HG03064 (cell line): Measurements from ENCODE around the gene WASHC3.
"Not testable (repeated sequence)": the region's sequence is repeated elsewhere in the genome, so short reads cannot be mapped to it uniquely, and the experiment has no call there.

Experiments used
- ATAC-seq: cut with Tn5 transposase; IDR thresholded peaks from one replicate; pipeline ENCODE4 v1.9.1; 2021; ENCODE audit warnings: low read depth; ENCODE audit not compliant: unreplicated experiment

The WASHC3 gene

GRCh38 chr12:102061560-102062418 lies at the start of gene WASHC3:
Gene WASHC3 (minus strand): TSS chr12:102061991. CDS start chr12:102061962, 29 bp downstream.
- peak; percentile 91 for ATAC-seq

DNA sequence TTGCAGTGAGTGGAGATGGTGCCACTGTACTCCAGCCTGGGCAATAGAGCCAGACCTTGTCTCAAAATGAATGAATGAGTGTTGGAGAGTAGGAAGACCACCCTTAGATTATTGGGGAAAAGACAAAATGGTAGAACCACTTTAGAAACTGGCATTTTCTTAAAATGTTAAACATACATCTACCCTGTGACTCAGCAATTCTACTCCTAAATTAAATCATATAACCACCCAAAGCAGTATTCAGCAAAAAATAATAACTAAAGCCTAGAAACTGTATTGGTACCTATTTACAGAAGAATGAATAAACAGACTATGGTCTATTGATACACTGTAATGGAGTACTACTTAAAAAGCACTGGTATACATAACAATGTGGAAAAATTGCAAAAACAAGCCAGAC lies 49.0 kb upstream of the WASHC3 start:
- ATAC-seq, result no peak

GRCh38 chr12:102107970-102108369 lies 46.2 kb upstream of the WASHC3 start:
- ATAC-seq, result no peak

GRCh38 chr12:102106905-102107304 lies 45.1 kb upstream of the WASHC3 start:
- ATAC-seq, result no peak

GRCh38 chr12:102096855-102097254 lies 35.1 kb upstream of the WASHC3 start:
- no peak for ATAC-seq

- no peak for ATAC-seq
Observed at GRCh38 chr12:102095677-102096263, 34.0 kb upstream of the WASHC3 start.

DNA sequence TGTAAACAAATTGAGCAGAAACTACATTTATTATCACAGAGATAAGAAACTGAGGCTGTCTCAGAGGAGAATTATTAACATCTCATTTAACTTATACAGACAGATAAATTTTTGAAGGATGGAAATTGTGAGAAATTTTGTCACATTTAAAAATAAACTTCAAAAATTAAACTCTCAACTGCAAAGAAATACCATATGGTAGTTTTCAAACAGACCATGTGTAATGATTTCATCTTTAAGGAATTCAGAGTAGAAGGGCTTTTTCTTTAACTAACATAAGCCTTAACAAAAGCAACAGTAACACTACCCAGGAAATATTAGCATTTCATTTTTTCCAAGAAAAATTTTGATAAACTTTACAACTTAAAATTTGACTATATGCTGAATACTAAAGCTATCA lies 31.5 kb upstream of the WASHC3 start:
- no peak for ATAC-seq

GRCh38 chr12:102089228-102089835 lies 27.5 kb upstream of the WASHC3 start:
- not testable (repeated sequence) for ATAC-seq

GRCh38 chr12:102080842-102081241 lies 19.1 kb upstream of the WASHC3 start:
- ATAC-seq, result no peak

DNA sequence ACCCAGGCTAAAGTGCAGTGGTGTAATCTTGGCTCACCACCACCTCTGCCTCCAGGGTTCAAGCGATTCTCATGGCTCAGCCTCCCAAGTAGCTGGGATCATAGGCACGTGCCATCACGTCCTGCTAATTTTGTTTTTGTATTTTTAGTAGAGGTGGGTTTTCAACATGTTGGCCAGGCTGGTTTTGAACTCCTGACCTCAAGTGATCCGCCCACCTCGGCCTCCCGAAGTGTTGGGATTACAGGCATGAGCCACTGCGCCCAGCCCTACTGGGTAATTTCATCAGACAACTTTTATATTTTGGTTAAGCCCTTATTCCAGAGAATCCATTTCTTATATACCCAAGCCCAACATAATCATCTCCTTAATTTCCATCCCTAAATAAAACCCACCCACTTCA lies 10.3 kb upstream of the WASHC3 start:
- ATAC-seq, result not testable (repeated sequence)

GRCh38 chr12:102069707-102070106 lies 7.9 kb upstream of the WASHC3 start:
- ATAC-seq, result no peak

GRCh38 chr12:102067574-102068258 lies 5.9 kb upstream of the WASHC3 start:
- no peak for ATAC-seq

DNA sequence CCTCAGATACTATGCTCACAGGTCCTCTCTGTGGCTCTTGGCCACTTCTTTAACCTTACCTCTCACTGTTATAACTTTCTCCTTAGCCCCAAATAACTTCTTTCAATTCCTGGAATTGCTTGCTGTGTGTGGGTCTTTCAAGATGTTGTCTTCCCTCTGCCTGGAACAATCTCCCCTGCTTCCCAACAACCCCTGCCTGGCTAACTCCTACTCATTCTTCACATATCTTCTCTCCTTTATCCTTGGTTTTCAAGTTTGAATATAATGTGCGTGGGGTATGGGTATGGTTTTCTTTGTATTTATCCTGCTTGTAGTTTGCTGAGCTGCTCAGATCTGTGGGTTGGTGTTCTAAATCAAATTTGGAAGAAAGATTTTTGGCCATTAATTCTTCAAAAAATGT lies 2.7 kb upstream of the WASHC3 start:
- no peak for ATAC-seq

DNA sequence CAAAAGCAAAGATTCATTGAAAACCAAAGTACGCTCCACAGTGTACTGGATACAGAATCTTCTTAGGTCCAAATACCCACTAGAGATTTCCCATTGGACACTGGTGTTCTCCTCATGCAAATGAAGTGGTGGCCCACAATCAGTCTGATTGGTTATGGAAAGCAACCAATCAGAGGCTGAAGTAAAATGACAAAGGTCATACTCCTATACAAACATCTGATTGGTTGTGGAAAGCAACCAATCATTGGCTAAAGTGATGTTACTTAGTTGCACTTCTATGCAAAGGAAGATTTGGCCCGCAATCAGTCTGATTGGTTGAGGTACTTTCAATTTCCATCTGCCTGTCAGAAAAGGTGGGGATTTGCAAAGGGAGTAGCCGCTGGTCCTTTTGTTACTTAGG lies 1.3 kb upstream of the WASHC3 start:
- ATAC-seq, result no peak

- ATAC-seq, result no peak
Observed at GRCh38 chr12:102062419-102062806, 622 bp upstream of the WASHC3 start.

DNA sequence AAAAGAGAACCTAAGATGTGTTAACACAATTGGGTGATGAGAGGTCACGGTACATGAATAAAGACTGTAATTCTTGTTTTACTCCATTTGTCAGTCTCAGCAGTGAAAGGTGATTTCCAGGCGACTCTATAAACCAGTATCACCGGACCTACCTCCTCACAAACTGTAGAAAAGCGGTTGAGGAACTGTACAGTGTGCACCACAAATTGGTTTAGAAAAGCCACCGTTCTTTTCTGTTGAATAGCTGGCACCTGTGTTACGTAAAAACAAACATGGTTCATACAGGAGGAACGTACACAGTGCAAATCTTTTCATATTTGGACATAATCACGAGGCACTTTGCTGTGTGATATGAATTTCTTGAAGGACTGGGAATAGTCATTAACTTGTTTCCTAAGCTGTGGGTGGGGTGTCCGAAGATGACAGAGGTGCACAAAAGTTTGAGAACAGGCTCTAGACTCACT lies 663 bp downstream of the WASHC3 start:
- peak; percentile 29 for ATAC-seq

- no peak for ATAC-seq
Observed at GRCh38 chr12:102059343-102059742, 2.4 kb downstream of the WASHC3 start.

DNA sequence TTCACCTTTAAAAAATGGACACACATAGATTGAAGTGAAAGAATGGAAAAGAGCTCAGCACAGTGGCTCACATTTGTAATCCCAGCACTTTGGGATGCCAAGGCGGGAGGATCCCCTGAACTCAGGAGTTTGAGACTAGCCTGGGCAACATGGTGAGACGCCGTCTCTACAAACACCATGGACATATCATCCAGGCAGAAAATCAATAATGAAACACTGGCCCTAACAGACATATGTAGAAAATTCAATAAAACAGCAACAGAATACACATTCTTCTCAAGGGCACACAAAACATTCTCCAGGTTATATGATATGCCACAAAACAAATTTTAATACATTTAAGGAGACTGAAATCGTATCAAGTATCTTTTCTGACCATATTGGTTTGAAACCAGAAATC lies 7.4 kb downstream of the WASHC3 start:
- ATAC-seq, result no peak

GRCh38 chr12:102053062-102053349 lies 8.8 kb downstream of the WASHC3 start:
- ATAC-seq, result no peak

- ATAC-seq, result no peak
Observed at GRCh38 chr12:102052192-102053061, 9.4 kb downstream of the WASHC3 start.
